NCI-H128 (cell line): ENCODE data around the gene PCDHA11.
"Not testable (repeated sequence)": the region's sequence is repeated elsewhere in the genome, so short reads cannot be mapped to it uniquely, and the experiment has no call there.

Experiments
- DNase-seq: peaks from one replicate; lab custom pipeline; 2025; ENCODE audit not compliant: unreplicated experiment; lab: John Stamatoyannopoulos, UW

Gene PCDHA11

GRCh38 chr5:140849831-140850634 lies 18.7 kb upstream of the PCDHA11 start:
- not testable (repeated sequence) for DNase-seq

- DNase-seq, result no peak
Measured at GRCh38 chr5:140855772-140856674, 12.7 kb upstream of the PCDHA11 start, which contains the start of gene PCDHA10. Gene PCDHA10, plus strand, starts transcription at chr5:140855897. Its CDS starts 152 bp downstream, at chr5:140856049.

GRCh38 chr5:140857177-140857986 lies 11.4 kb upstream of the PCDHA11 start:
- no peak for DNase-seq

GRCh38 chr5:140857987-140858240 lies 10.8 kb upstream of the PCDHA11 start:
- no peak for DNase-seq

GRCh38 chr5:140862441-140863295 lies 6.1 kb upstream of the PCDHA11 start:
- no peak for DNase-seq

GRCh38 chr5:140869555-140869886 lies 764 bp downstream of the PCDHA11 start:
- no peak for DNase-seq

- DNase-seq, result no peak
Measured at GRCh38 chr5:140870221-140871201, 1.8 kb downstream of the PCDHA11 start.

- DNase-seq, result no peak
Measured at GRCh38 chr5:140875085-140876065, 6.6 kb downstream of the PCDHA11 start, which contains the start of gene PCDHA12. Gene PCDHA12, plus strand, starts transcription at chr5:140875308. Its CDS starts 165 bp downstream, at chr5:140875473.

- DNase-seq, result not testable (repeated sequence)
Measured at GRCh38 chr5:140876541-140877261, 7.9 kb downstream of the PCDHA11 start.

- DNase-seq, result no peak
Measured at GRCh38 chr5:140877262-140877581, 8.5 kb downstream of the PCDHA11 start.

- no peak for DNase-seq
Measured at GRCh38 chr5:140881889-140882590, 13.3 kb downstream of the PCDHA11 start, which contains the start of gene PCDHA13. Gene PCDHA13, plus strand, starts transcription at chr5:140882124. Its CDS starts 145 bp downstream, at chr5:140882269.

- DNase-seq, result no peak
Measured at GRCh38 chr5:140882591-140882899, 13.8 kb downstream of the PCDHA11 start.

- no peak for DNase-seq
Measured at GRCh38 chr5:140883373-140883772, 14.6 kb downstream of the PCDHA11 start.

- no peak for DNase-seq
Measured at GRCh38 chr5:140883927-140884697, 15.4 kb downstream of the PCDHA11 start.

- DNase-seq, result no peak
Measured at GRCh38 chr5:140916325-140916724, 47.6 kb downstream of the PCDHA11 start.
